GM19239 (cell line): ENCODE measurements around the gene UPB1.

Experiments used
- DNase-seq: peaks from one replicate; pipeline ENCODE4 v3.0.0; 2011; ENCODE audit warnings: low spot score; ENCODE audit not compliant: insufficient read length
- FAIRE-seq: peaks from 2 replicates; lab custom pipeline; 2011; peaks lifted over from hg19 to GRCh38; lab: Jason Lieb, UNC

The UPB1 gene

DNA sequence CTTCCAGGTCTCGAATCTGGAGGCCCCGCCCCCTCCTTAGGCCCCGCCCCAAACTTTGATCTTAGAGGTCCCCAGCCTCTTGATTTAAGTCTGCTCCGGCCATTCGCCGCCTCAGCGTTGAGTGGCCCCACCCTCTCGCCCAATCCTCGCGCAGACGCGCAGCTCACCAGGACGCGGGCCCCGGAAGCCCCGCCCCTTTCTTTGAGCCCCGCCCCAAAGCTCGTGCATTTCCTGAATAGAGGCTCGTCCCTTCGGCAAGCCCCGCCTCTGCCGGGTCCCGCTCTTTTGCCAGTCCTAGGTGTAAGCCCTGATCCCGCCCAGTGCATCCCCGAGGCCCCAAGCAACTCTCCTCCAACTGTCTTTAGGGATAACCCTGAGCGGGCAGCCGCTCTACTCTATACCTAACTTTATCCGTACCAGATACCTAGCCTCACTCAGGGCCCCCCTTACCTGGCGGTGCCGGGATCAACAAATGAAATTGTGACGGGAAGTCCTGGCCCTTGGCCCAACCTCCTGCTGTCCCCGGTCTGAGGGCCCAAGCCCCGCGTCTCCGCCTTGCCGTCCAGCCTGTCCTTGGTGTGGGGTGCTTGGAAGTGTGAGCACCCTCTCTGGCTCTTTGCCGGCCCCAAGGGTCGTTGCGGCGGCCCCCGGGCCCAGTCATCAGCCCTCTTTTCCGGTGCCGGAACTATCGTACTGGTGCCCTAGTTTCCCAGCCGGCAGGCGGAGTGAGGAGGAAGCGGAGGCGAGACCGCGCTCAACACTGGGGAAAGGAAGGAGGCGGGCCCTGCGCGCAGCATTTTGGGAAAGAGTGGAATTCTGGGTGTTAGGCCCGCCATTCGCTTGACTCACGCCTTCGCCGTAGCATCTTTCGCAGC, 60.3 kb downstream of the UPB1 start, which contains the start of gene SNRPD3:
Gene SNRPD3, plus strand, starts transcription at position 835 of the 875 bp plus-strand sequence. CDS start 1,676 bp downstream, outside the sequence.
- peak; percentile 94 for FAIRE-seq

DNA sequence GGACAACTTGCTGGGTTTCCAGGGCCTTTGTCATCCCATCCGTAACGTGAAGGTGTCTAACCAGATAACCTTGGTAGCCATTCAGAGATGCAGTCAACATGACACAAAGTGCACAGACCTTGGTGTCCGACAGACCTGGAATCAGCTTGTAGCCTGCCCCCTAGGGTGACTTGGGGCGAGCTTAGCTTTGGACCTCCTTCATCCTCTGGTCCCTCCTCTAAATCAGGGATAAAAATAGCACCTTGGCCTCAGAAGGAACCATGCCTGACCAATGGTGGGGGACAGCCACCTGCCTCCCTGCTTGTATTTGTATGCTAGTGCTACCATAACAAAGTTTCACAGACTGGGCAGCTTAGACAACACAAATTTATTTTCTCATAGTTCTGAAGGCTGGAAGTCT, 64.3 kb downstream of the UPB1 start:
- DNase-seq (no peak), FAIRE-seq (no peak)

More for the DNA sequence above, 60.3 kb downstream of the UPB1 start, which contains the start of gene SNRPD3:
- DNase-seq: peak; percentile 91

DNA sequence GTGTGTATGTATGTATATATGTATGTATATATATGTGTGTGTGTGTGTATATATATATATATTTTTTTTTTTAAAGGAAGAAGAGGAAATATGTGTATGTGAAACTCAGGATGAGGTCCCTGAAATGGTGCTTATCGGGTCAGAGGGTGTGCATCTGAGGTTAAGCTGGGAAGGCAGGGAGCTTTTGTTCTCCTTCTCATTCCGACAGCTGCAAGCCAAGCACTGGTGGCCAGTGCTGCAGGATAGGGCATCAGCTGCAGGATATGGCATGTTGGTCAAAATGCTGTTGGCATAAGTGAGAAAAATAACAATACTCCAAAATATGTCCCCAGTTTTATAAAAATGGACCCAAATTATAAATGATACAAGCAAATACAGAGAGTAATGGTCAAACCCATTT, 68.1 kb downstream of the UPB1 start:
- no peak for FAIRE-seq

DNA sequence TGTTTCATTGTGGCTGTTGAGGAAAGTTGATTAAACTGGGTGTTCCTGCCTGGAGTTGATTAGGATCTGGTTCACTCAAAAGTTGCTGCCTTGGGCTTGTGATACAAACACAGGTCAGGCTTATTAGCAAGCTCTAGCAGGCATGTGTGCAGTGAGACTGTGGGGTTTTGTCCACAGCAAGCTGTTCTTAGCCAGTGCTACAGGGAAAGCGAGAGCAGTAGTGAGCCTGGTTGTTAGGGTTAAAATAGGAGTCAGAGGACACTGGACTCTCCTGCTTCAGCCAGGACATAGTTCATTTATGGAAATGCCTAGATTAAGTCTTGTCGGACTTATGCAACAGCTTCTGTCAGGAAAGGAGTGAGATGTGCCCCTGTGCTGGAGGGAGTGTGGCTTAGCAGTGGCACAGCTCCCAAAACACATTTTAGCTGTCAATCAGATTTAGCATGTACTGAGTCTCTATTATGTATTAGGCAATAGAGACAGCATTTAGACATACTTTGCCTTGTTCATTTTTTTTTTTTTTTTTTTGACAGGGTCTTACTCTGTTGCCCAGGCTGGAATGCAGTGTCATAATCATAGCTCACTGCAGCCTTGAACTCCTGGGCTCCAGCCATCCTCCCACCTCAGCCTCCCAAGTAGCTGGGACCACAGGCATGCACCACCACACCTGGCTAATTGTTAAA, 69.4 kb downstream of the UPB1 start:
- DNase-seq (no peak), FAIRE-seq (no peak)

More for the DNA sequence above, 68.1 kb downstream of the UPB1 start:
- DNase-seq: no peak

DNA sequence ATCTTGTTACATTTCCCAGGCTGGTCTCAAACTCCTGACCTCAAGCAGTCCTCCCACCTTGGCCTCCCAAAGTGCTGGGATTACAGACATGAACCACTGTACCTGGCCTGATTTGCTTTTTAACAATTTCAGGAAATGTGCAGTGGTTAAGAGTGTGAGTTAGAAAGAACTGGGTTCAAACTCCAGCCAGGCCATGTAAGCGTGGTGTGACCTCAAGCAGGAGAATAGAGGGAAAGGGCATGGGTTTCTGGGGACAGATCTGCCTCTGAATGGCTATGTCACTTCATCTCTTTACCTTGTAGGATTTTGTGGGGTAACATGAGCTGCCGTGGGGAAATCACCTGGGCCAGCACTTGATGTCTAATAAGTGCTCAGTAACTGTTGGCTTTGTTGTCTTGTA, 69.9 kb downstream of the UPB1 start:
- FAIRE-seq: no peak
- no peak for DNase-seq

DNA sequence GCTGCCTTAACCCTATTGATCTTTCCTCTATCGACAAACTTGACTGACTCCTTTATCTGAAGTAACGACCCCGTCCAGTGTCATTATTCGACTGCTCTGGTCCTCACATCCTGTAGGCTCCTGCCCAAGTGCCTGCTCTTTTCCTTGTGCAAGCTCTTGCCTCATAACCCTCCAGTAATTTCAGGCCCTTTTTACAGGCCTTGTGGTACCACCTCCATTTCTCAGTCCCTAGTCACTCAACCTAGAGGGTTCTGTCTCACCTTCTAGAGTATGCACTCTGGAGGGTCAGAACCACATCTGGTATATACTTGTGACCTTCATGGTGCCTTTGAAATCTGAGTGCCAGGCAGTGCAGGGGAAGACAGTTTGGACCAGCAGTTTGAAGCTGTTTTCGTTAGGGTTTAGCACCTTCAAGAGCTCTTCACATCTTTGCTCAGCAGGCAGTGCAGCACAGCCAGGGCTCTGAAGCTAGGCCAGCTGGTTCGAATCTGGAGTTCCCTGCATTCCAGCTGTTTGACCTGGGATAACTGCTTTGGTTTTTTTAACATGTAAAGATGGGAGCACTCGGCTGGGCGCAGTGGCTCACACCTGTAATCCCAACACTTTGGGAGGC, 71.9 kb downstream of the UPB1 start:
- no peak for DNase-seq
- FAIRE-seq: no peak

DNA sequence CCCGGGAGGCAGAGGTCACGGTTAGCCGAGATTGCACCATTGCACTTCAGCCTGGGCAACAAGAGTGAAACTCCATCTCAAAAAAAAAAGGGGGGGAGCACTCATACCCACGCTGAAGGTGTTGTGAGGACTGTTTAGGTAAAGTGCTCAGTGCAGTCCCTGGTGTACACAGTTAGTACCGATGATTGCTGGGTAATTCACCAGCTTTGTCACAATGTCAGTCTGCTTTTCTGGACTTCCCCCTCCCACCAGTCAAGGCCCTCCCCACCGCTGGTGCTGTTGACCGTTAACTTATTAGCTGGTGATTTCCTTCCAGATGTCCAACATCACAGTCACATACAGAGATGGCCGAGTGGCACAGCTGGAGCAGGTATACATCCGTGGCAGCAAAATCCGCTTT, 72.5 kb downstream of the UPB1 start:
- DNase-seq (no peak), FAIRE-seq (no peak)

DNA sequence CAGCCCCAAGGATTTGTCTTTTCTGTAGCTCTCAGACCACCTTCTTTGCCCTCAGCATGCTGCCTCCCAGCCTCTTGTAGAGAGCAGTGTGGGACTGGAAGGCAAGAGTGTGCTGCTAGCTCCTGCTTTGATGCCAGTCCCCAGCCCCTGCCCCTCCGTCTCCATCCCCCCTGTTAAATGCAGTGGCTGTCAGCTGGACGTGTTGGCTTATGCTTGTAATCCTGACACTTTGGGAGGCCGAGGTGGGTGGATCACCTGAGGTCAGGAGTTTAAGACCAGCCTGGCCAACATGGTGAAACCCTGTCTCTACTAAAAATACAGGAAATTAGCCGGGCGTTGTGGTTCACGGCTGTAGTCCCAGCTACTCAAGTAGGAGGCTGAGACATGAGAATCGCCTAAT, 76.1 kb downstream of the UPB1 start:
- DNase-seq (no peak), FAIRE-seq (no peak)

DNA sequence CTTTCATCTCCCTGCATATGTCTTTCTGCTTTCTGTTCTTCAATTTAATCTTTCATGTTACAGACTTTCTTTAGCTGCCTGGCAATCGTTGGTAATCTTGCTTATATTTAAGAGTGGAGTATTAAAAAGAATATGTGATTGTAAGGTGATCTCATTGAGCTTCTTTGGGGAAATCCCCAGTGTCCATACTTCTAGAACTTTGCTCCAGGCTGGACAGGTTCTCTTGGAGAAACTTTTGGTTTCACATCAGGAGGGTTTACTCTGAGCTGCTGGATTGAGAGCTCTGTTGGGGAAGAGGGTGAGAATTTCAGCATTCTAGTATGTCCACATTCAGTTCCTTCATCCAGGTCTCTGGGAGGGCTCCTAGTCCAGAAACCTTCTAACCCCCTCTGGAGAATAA, 81.6 kb downstream of the UPB1 start:
- FAIRE-seq (no peak), DNase-seq (no peak)
